ENCODE measurements around the gene ATP11A.

The ATP11A gene

DNA sequence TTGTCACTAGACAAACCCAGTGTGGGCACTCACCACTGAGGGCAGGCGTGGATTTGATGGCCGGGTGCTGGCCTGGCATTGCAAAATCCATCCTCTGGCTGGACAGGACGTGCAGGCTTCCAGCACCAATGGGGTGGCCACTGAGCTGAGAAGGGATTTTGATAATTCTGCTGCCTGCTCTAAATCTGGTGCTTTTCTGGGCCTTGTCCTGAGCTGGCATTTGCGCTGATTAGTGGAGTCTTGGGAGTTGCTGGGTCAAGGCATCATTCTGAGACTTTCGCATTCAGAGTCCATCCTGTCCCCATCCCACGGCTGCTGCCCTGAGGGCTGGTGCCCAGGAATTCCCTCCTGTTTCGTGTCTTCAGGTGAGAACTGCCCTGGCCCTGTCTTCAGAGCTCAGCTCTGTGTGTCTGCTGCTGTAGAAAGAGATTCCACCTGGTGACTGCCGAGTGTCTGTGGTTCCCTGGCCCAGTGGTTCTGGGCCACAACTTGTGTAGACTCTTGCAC is 213.3 kb downstream of the ATP11A start:
- Histone ChIP-seq H3K79me2 (ENCODE audit: insufficient read depth, low read length) (no peaks in the 10 kb centered on the region), H2AFZ (ENCODE audit: low read depth, low read length) (no peak overlapping the region), H3K4me3 (ENCODE audit: low read depth in 1 of 2, low read length in 2 of 2) (no peak overlapping the region), H3K36me3 (ENCODE audit: insufficient read depth, low read length) (no peaks in the 10 kb centered on the region), H3K9ac (ENCODE audit: low read depth, low read length) (no peak overlapping the region), H3K4me1 (ENCODE audit: insufficient read depth, low read length) (no peaks in the 10 kb centered on the region), H3K4me2 (ENCODE audit: insufficient read depth, low read length) (no peak overlapping the region), H4K20me1 (ENCODE audit: insufficient read depth, low read length) (0 out of 2 replicates have a peak, but pooled peaks cover 3% of the 10 kb centered on the region), H3K9me3 (ENCODE audit: insufficient read depth, low read length, severe bottlenecking) (peaks cover 2% of the 10 kb centered on the region), H3K27me3 (ENCODE audit: insufficient read depth, low read length, poor library complexity) (peaks cover 3% of the 10 kb centered on the region), H3K27ac (ENCODE audit: low read length) (no peak overlapping the region)
- no peak for ATAC-seq (ENCODE audit: insufficient read depth, low read depth)
- TF ChIP-seq, protein P1, sequence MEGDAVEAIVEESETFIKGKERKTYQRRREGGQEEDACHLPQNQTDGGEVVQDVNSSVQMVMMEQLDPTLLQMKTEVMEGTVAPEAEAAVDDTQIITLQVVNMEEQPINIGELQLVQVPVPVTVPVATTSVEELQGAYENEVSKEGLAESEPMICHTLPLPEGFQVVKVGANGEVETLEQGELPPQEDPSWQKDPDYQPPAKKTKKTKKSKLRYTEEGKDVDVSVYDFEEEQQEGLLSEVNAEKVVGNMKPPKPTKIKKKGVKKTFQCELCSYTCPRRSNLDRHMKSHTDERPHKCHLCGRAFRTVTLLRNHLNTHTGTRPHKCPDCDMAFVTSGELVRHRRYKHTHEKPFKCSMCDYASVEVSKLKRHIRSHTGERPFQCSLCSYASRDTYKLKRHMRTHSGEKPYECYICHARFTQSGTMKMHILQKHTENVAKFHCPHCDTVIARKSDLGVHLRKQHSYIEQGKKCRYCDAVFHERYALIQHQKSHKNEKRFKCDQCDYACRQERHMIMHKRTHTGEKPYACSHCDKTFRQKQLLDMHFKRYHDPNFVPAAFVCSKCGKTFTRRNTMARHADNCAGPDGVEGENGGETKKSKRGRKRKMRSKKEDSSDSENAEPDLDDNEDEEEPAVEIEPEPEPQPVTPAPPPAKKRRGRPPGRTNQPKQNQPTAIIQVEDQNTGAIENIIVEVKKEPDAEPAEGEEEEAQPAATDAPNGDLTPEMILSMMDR (IDR thresholded peaks at IDR 0.05; ENCODE audit: borderline replicate concordance, extremely low read depth, low read length, poor library complexity, severe bottlenecking), result no peak
- TF ChIP-seq EZH2 (IDR thresholded peaks at IDR 0.05; ENCODE audit: borderline replicate concordance, low read depth, low read length, severe bottlenecking), result no peak
- DNase-seq, result no peak

DNA sequence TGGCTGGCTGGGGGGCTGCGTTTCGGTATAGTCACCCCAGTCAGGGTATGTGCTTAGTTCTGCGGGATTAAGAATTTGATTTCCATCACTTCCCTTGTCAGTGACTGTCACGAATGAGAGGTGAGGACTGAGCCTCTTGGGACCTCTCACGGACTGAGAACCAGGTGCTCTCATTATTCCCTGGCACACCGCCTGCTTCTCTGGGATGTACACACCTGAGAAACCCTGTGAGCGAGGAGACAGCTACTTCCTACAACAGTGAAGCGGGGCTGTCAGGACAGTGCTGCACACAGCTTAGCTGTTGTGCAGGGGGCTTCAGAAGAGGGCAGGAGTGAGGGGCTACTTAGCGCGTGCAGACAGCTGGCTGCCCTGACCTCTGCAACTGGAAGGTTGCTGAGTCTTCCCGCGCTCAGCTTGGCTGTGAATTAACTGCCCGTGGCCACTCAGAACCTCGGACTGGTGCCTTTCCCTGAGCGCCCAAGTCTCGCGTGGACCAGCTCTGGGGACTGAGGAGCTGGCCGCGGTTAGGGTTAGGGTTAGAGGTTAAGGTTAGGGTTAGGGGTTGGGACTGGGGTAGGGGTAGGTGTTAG is 213.9 kb downstream of the ATP11A start:
- no peak overlapping the region for H3K4me2 ChIP-seq (ENCODE audit: insufficient read depth, low read length)
- DNase-seq (no peak), ATAC-seq (ENCODE audit: insufficient read depth, low read depth) (no peak)
- H3K4me3 ChIP-seq (ENCODE audit: low read depth in 1 of 2, low read length in 2 of 2), result no peak overlapping the region
- no peak overlapping the region for H3K9ac ChIP-seq (ENCODE audit: low read depth, low read length)
- peaks cover 2% of the 10 kb centered on the region for H3K9me3 ChIP-seq (ENCODE audit: insufficient read depth, low read length, severe bottlenecking)
- H3K27ac ChIP-seq (ENCODE audit: low read length), result no peak overlapping the region
- H3K79me2 ChIP-seq (ENCODE audit: insufficient read depth, low read length), result no peaks in the 10 kb centered on the region
- H3K27me3 ChIP-seq (ENCODE audit: insufficient read depth, low read length, poor library complexity), result peaks cover 3% of the 10 kb centered on the region
- H2AFZ ChIP-seq (ENCODE audit: low read depth, low read length), result no peak overlapping the region
- 0 out of 2 replicates have a peak, but pooled peaks cover 3% of the 10 kb centered on the region for H4K20me1 ChIP-seq (ENCODE audit: insufficient read depth, low read length)
- TF ChIP-seq, protein P1 (IDR thresholded peaks at IDR 0.05; ENCODE audit: borderline replicate concordance, extremely low read depth, low read length, poor library complexity, severe bottlenecking), result no peak
- no peak for TF ChIP-seq EZH2 (IDR thresholded peaks at IDR 0.05; ENCODE audit: borderline replicate concordance, low read depth, low read length, severe bottlenecking)
- H3K36me3 ChIP-seq (ENCODE audit: insufficient read depth, low read length), result no peaks in the 10 kb centered on the region
- no peaks in the 10 kb centered on the region for H3K4me1 ChIP-seq (ENCODE audit: insufficient read depth, low read length)

DNA sequence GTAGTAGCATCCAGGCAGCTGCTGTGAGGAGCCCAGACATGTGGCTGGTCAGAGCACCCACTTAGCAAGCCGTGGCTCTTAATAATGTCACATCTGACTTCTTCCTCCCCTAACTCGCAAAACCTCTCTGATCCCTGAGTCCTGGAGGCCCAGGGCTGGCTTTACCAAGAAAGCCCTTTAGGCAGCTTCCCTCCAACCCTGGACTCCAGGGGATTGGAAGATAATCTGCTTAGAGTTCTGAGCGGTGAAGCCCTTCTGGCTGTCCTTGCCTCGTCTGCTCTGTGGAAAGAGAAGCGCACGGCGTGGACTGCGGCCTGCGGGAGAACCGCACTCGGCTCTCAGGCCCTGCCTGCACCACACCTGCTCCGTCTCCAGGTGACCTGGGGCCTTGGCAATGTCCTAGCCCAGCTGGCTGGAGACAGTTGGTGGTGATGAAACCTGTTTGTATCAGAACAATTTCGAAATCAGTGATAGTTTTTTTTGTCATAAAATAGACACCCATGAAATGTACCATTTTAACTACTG is 214.7 kb downstream of the ATP11A start:
- no peak overlapping the region for H3K27ac ChIP-seq (ENCODE audit: low read length)
- H3K4me3 ChIP-seq (ENCODE audit: low read depth in 1 of 2, low read length in 2 of 2), result no peak overlapping the region
- DNase-seq (no peak), ATAC-seq (ENCODE audit: insufficient read depth, low read depth) (no peak)
- peaks cover 2% of the 10 kb centered on the region for H3K9me3 ChIP-seq (ENCODE audit: insufficient read depth, low read length, severe bottlenecking)
- H3K27me3 ChIP-seq (ENCODE audit: insufficient read depth, low read length, poor library complexity), result peaks cover 5% of the 10 kb centered on the region
- no peak for TF ChIP-seq EZH2 (IDR thresholded peaks at IDR 0.05; ENCODE audit: borderline replicate concordance, low read depth, low read length, severe bottlenecking)
- TF ChIP-seq, protein P1 (IDR thresholded peaks at IDR 0.05; ENCODE audit: borderline replicate concordance, extremely low read depth, low read length, poor library complexity, severe bottlenecking), result no peak
- H3K4me1 ChIP-seq (ENCODE audit: insufficient read depth, low read length), result no peaks in the 10 kb centered on the region
- no peaks in the 10 kb centered on the region for H3K36me3 ChIP-seq (ENCODE audit: insufficient read depth, low read length)
- no peaks in the 10 kb centered on the region for H3K79me2 ChIP-seq (ENCODE audit: insufficient read depth, low read length)
- H3K4me2 ChIP-seq (ENCODE audit: insufficient read depth, low read length), result no peak overlapping the region
- H3K9ac ChIP-seq (ENCODE audit: low read depth, low read length), result no peak overlapping the region
- no peak overlapping the region for H2AFZ ChIP-seq (ENCODE audit: low read depth, low read length)
- 0 out of 2 replicates have a peak, but pooled peaks cover 3% of the 10 kb centered on the region for H4K20me1 ChIP-seq (ENCODE audit: insufficient read depth, low read length)

All from DND-41 (cell line).